KMS-11 (cell line): Measurements from ENCODE around the gene STRA6.

Experiments
- H2AFZ ChIP-seq: fragments of 200-600 bp; sonication (generic); 2 replicates; pipeline ENCODE4 v1.6.1; 2016; ENCODE audit warnings: antibody characterized with exemption, mixed run types, low read depth
- H3K27ac ChIP-seq: fragments of 200-600 bp; sonication (generic); 2 replicates; pipeline ENCODE4 v1.6.1; 2016; ENCODE audit warnings: mild to moderate bottlenecking, mixed run types
- H3K27me3 ChIP-seq: fragments of 200-600 bp; sonication (generic); 2 replicates; pipeline ENCODE4 v1.6.1; 2017; ENCODE audit warnings: mild to moderate bottlenecking, low read depth, mixed run types, moderate library complexity; ENCODE audit not compliant: insufficient read depth
- H3K36me3 ChIP-seq: fragments of 200-600 bp; sonication (generic); 2 replicates; pipeline ENCODE4 v1.6.1; 2017; ENCODE audit warnings: mild to moderate bottlenecking, mixed run types; ENCODE audit not compliant: insufficient read depth
- H3K4me1 ChIP-seq: fragments of 200-600 bp; sonication (generic); 2 replicates; pipeline ENCODE4 v1.6.1; 2016; ENCODE audit warnings: mild to moderate bottlenecking, low read depth, mixed run types; ENCODE audit not compliant: poor library complexity, severe bottlenecking
- H3K4me2 ChIP-seq: fragments of 200-600 bp; sonication (generic); 2 replicates; pipeline ENCODE4 v1.7.0; 2016; ENCODE audit warnings: mild to moderate bottlenecking, mixed run types
- H3K4me3 ChIP-seq: fragments of 200-600 bp; sonication (generic); IDR thresholded peaks from 2 replicates; pipeline ENCODE4 v1.6.1; 2017; ENCODE audit warnings: low read depth, low read length, mixed read lengths; ENCODE audit not compliant: insufficient read depth
- H3K79me2 ChIP-seq: fragments of 200-600 bp; sonication (generic); 2 replicates; pipeline ENCODE4 v1.6.1; 2016; ENCODE audit warnings: low read depth, mixed run types; ENCODE audit not compliant: insufficient read depth
- H3K9ac ChIP-seq: fragments of 200-600 bp; sonication (generic); 2 replicates; pipeline ENCODE4 v1.6.1; 2016; ENCODE audit warnings: mild to moderate bottlenecking, mixed run types
- H4K20me1 ChIP-seq: fragments of 200-600 bp; sonication (generic); 2 replicates; pipeline ENCODE4 v1.6.1; 2016; ENCODE audit warnings: mild to moderate bottlenecking, mixed run types; ENCODE audit not compliant: insufficient read depth
- TF ChIP-seq, protein P1 (sequence below): fragments of 200-600 bp; sonication (generic); conservative IDR thresholded peaks from 2 replicates; pipeline ENCODE4 v1.6.1; 2017; ENCODE audit warnings: low read depth, mild to moderate bottlenecking, antibody characterized with exemption, low read length, moderate library complexity, mixed read lengths

Gene STRA6

DNA sequence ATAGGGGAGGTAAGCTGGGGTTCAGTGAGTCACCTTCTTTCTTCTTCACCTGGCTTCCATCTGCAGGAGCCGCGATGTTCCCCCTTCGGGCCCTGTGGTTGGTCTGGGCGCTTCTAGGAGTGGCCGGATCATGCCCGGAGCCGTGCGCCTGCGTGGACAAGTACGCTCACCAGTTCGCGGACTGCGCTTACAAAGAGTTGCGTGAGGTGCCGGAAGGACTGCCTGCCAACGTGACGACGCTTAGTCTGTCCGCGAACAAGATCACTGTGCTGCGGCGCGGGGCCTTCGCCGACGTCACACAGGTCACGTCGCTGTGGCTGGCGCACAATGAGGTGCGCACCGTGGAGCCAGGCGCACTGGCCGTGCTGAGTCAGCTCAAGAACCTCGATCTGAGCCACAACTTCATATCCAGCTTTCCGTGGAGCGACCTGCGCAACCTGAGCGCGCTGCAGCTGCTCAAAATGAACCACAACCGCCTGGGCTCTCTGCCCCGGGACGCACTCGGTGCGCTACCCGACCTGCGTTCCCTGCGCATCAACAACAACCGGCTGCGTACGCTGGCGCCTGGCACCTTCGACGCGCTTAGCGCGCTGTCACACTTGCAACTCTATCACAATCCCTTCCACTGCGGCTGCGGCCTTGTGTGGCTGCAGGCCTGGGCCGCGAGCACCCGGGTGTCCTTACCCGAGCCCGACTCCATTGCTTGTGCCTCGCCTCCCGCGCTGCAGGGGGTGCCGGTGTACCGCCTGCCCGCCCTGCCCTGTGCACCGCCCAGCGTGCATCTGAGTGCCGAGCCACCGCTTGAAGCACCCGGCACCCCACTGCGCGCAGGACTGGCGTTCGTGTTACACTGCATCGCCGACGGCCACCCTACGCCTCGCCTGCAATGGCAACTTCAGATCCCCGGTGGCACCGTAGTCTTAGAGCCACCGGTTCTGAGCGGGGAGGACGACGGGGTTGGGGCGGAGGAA is 69.6 kb downstream of the STRA6 start:
- H3K4me1 ChIP-seq = peaks cover 2% of the 10 kb centered on the region
- no peak overlapping the region for H3K27ac ChIP-seq
- H4K20me1 ChIP-seq = no peaks in the 10 kb centered on the region
- H3K36me3 ChIP-seq = no peaks in the 10 kb centered on the region
- no peaks in the 10 kb centered on the region for H3K79me2 ChIP-seq
- no peak overlapping the region for H3K4me2 ChIP-seq
- no peak overlapping the region for H2AFZ ChIP-seq
- TF ChIP-seq, protein P1, sequence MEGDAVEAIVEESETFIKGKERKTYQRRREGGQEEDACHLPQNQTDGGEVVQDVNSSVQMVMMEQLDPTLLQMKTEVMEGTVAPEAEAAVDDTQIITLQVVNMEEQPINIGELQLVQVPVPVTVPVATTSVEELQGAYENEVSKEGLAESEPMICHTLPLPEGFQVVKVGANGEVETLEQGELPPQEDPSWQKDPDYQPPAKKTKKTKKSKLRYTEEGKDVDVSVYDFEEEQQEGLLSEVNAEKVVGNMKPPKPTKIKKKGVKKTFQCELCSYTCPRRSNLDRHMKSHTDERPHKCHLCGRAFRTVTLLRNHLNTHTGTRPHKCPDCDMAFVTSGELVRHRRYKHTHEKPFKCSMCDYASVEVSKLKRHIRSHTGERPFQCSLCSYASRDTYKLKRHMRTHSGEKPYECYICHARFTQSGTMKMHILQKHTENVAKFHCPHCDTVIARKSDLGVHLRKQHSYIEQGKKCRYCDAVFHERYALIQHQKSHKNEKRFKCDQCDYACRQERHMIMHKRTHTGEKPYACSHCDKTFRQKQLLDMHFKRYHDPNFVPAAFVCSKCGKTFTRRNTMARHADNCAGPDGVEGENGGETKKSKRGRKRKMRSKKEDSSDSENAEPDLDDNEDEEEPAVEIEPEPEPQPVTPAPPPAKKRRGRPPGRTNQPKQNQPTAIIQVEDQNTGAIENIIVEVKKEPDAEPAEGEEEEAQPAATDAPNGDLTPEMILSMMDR = no peak
- no peak overlapping the region for H3K4me3 ChIP-seq
- no peak overlapping the region for H3K9ac ChIP-seq
- peaks cover 35% of the 10 kb centered on the region for H3K27me3 ChIP-seq

- TF ChIP-seq, protein P1 = no peak
- Histone ChIP-seq H3K4me1 (peaks cover 5% of the 10 kb centered on the region), H3K9ac (no peak overlapping the region), H3K36me3 (no peaks in the 10 kb centered on the region), H3K27me3 (peaks cover 42% of the 10 kb centered on the region), H4K20me1 (no peaks in the 10 kb centered on the region), H3K79me2 (no peaks in the 10 kb centered on the region), H3K4me2 (no peak overlapping the region), H3K4me3 (no peak overlapping the region), H3K27ac (no peak overlapping the region), H2AFZ (no peak overlapping the region)
Measured at GRCh38 chr15:74131628-74132413, 70.8 kb downstream of the STRA6 start.

DNA sequence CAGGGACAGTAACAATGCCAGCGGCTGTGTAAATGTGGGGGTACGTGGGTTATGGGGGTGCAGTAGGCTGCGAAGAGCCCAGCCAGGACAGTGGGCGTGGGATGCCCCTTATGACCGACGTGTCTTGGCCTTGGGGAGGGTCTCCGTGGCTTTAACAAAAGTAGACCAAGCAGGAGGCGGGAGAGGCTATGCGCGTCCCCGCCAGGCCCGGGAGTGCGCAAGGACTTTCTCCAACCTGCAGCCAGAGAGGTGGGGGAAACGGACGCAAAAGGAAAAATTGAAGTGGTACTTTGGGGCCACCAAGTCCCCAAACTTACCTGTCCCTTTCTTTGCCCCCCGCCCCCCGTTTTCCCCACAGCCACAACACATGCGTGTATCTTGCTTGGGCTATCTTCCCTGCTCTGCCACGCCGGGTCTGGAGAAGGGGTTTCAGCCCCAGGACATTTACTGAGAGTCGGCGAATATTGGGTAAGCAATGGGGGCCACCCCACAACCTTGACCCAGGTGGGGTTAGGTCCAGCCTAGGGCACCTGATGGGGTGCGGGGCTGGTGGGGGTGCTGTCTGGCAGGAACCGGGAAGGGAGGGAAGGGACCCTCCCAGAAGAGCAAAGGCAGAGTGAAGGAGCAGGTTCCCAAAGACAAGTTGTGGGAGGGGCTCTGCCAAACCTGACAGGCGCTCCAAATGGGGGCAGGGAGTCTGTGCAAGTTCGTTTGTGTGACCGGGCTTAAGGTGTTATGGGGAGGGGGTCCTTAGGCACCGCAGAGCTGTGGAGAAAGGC is 71.5 kb downstream of the STRA6 start:
- Histone ChIP-seq H3K4me2 (no peak overlapping the region), H3K79me2 (no peaks in the 10 kb centered on the region), H3K36me3 (no peaks in the 10 kb centered on the region), H3K27ac (no peak overlapping the region), H3K9ac (no peak overlapping the region), H2AFZ (no peak overlapping the region), H3K4me3 (no peak overlapping the region), H4K20me1 (no peaks in the 10 kb centered on the region), H3K27me3 (peaks cover 43% of the 10 kb centered on the region), H3K4me1 (peaks cover 5% of the 10 kb centered on the region)
- TF ChIP-seq, protein P1 = no peak

DNA sequence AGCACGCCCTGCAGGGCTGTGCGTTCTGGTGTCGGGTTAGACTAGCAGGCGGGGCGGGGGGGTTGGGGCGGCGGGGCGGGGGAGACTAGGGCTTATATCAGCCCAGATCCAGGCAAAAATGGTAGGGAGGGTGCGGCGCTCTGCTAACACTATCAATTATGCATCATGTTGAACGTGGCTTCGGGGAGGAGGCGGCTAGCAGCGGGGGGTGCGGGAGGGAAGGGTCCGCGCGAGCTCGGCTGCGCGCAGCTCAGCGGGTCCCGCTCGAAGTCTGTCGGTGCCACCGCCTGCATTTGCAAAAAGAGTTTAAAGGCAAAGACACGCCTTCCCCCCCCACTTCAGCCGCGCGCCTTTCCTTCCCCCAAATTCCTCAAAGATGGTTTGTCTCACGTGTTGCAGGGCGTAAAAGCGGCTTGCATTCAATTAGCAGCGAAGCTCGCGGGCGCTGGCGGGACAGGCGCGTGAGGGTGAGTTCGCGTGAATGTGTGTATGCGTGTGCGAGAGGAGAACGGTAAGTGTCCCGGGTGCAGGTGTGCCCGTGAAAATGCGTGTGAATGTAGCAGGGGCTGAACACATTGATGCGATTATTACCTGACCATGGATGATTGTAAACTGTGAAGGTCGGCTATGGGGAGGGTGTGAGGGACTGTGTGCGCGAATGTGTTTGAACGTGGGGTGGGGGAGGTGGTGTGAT is 72.3 kb downstream of the STRA6 start, which contains the start of gene ISLR2:
Gene ISLR2 (plus strand): TSS at position 432 of the 694 bp plus-strand sequence. CDS start 2,169 bp downstream, outside the sequence.
- H3K36me3 ChIP-seq = no peaks in the 10 kb centered on the region
- H3K4me2 ChIP-seq = no peak within 1 kb of the TSS
- H3K4me3 ChIP-seq = no peak within 1 kb of the TSS
- no peak within 1 kb of the TSS for H3K27ac ChIP-seq
- no peak within 1 kb of the TSS for H2AFZ ChIP-seq
- TF ChIP-seq, protein P1 = no peak
- no peaks in the 10 kb centered on the region for H3K79me2 ChIP-seq
- H3K4me1 ChIP-seq = peaks cover 5% of the 10 kb centered on the region
- no peak within 1 kb of the TSS for H3K9ac ChIP-seq
- H3K27me3 ChIP-seq = peaks cover 49% of the 10 kb centered on the region
- H4K20me1 ChIP-seq = no peaks in the 10 kb centered on the region
